ENCODE measurements around the gene RBM47.
"Not testable (repeated sequence)": the region's sequence is repeated elsewhere in the genome, so short reads cannot be mapped to it uniquely, and the experiment has no call there.

Gene RBM47

GRCh38 chr4:40526741-40527140 is 102.9 kb downstream of the RBM47 start:
- DNase-seq (ENCODE audit: low spot score): no peak

GRCh38 chr4:40525752-40526598 is 103.7 kb downstream of the RBM47 start:
- DNase-seq (ENCODE audit: low spot score): no peak

DNA sequence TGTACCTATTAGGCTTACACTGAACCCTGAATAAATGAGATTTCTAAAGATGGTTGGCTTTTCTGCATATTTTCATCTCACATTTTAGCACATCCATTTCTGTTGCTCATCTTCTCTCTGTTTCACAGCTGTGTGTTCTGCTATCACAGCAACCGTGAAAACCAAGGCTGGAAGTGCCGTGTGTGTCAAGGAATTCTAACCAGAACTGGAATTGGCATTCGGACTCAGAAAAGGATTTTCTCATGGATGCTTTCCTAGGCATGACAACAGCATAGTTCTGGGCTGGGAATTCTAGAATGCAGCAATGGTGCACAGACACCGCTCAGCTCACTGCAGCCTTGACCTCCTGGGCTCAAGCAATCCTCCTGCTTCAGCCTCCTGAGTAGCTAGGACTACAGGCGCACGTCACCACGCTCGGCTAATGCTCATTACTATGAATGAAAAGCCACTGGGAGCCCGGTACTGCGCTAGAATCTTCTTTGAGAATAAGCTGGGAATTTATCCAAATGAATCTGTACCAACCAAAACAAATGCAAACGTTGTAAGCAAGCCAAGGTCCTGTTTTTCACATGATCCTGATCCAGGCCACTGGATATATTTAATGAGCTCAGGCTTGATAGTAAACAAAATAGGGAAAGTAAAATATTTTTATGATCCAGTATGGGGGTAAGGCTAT is 105.2 kb downstream of the RBM47 start:
- DNase-seq (ENCODE audit: low spot score): no peak

GRCh38 chr4:40523581-40523980 is 106.1 kb downstream of the RBM47 start:
- DNase-seq (ENCODE audit: low spot score): no peak

DNA sequence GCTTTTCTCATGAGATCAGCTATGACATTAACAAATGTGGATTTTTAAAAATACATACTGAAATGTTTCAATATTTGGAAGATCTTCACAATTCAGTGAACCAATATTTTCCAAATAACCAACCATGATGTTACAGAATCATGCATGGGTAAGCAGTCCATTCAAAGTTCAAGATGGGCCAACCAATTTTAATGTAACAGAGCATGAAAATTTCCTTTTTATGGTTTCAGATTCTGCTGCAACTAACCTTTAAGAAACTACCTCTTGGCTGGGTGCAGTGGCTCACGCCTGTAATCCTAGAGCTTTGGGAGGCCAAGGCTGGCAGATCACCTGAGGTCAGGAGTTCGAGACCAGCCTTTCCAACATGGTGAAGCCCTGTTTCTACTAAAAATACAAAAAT is 107.7 kb downstream of the RBM47 start:
- no peak for DNase-seq (ENCODE audit: low spot score)

GRCh38 chr4:40520533-40520932 is 109.1 kb downstream of the RBM47 start:
- no peak for DNase-seq (ENCODE audit: low spot score)

DNA sequence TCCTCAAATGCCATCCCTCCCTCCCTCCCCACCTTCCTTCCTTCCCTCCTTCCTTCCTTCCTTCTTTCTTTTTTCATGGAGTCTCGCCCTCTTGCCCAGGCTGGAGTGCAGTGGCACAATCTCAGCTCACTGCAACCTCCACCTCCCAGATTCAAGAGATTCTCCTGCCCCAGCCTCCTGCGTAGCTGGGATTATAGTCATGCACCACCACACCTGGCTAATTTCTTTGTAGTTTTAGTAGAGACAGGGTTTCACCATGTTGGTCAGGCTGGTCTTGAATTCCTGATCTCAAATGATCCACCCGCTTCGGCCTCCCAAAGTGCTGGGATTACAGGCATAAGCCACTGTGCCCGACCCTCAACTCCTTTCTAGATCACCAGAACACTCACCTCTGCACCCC is 112.6 kb downstream of the RBM47 start:
- DNase-seq (ENCODE audit: low spot score): not testable (repeated sequence)

DNA sequence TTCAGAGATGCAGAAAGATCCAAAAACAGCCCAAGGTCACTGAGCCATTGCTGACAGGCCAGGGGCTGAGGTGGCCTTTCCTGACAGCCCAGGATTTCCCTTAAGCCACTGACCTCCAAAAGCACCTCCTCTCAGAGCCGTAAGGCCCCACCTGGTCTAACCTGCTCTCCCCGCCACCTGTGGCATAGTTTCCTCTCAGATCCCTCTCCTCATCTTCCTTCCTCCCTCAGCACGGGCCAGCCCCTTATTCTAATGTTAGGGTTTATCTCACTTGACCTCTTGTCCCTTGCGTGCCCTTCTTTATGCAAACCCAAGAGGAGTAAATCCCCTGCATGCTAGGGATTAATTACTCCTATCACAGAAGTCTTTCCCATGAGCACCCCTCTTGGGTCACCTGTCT is 113.0 kb downstream of the RBM47 start:
- DNase-seq (ENCODE audit: low spot score): no peak

DNA sequence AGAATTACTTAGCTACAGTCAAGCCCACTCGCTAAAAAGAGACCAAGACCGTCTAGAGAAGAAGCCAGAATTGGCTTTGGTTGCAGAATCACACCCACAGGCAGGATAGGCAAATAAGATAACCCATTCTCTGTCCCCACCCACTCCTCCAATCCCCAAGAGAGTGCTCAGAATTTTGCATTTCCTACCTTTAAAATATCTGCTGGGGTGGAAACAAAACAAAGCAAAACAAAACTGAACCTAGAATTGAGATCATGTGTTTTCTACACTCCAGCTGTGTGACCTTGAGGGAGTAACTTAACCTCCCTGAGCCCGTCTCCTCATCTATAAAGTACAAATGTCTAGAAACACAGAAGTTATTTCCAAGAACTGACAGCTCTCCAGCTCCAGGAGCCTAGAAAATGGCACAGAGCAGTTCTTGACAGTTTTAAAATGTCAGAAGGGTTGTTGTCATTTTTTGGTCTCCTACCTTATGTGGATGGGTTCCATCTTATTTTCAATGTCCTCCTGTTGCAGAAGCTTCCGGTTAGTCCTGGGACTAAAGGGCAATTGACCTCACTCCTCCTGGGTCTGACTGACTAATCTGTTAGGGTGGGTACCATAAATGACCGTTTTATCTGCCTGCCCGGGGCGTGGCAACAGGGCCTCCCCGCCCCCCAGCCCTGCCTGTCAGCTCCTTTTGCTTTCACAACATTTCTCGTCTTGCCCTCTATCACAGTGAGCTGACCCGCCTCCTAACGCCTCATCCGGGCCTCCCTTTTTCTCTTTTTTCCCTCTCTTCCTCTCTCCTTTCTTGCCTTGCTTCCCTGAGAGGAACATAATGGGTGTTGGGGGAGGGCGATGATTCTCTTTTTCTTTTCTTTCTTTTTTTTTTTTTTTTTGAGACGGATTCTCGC is 114.0 kb downstream of the RBM47 start:
- no peak for DNase-seq (ENCODE audit: low spot score)

GRCh38 chr4:40515037-40515397 is 114.6 kb downstream of the RBM47 start:
- DNase-seq (ENCODE audit: low spot score): no peak

DNA sequence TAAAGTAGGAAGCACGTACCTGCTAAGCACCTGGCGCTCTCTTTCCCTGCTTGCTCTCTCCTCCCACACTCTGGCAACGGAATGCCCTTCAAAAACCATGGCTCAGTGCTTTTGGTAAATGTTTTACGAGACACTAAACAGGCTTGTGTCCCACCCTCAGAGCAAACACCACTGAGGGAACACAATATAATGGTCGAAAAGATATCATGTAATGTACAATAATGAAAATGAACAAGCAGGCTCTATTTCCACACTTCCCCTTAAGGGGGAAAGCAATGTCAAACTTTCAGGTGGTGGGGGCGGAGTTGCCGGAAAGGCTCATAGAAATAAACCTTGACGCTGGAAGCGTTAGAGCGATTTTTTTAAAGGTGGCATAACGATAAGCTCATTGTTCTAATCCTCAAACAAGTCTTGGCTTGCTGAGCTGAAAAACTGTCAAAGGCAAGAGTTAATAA is 115.1 kb downstream of the RBM47 start:
- DNase-seq (ENCODE audit: low spot score): no peak

DNA sequence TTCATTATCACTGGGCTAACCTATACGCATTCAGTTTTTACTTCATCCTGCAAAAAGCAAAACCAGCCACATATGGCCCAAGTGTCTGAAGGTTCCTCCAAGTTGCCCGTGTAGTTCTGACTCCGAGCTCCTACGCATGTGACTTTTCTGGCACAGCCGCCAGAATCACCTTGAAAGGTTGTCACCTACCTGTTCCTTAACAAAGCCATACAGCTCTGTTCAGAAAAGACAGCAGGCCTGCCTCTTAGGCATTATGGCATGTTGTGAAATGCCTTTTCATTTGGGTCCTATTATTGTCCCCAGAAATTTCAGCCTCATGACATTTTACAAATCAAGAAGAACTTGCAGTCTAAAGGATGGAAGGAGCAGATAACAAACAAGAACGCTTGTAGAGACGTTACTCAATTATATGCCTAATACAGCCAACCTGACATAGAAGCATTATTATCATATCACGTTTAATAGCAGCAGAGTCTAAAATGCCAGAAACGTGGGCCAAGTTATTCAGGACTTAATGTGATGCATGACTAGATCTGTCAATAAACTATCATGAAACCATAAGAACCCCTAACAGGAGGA is 118.5 kb downstream of the RBM47 start:
- no peak for DNase-seq (ENCODE audit: low spot score)

DNA sequence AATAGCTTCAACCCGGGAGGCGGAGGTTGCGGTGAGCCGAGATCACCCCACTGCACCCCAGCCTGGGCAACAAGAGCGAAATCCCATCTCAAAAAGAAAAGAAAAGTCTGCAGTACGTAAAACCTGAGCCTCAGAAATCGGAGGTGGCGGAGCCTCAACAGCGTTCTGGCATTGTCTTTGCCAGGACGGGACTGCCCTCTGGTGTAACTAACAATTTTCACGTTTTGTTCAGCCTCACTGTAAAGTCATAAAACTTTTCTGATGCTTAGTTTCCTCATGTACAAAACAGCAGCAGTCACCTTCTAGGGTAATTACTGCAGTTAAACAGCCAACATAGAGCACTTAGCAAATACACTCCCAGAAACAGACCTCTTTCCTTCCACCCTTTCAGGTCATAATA is 121.7 kb downstream of the RBM47 start:
- DNase-seq (ENCODE audit: low spot score): no peak

- no peak for DNase-seq (ENCODE audit: low spot score)
These were observed 123.2 kb downstream of the RBM47 start for GRCh38 chr4:40506492-40506891.

- DNase-seq (ENCODE audit: low spot score): no peak
These were observed 123.6 kb downstream of the RBM47 start for GRCh38 chr4:40506066-40506465.

DNA sequence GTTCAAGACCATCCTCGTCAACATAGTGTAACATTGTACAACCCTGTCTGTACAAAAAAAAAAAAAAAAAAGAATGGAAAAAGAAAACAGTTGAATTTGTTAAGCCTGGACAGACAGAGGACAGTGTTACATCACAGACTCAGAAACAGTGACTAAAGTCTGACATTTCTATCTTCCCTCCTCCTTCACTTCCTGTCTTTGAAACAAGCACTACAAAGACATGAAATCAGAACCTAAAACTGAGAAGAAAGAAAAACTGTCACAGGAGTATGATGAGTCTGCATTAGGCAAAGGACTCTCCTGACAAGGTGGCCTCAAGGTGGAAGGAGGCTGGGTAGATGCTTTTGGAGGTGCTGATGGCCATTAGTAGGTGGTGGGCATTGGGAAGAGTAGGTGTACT is 126.7 kb downstream of the RBM47 start:
- no peak for DNase-seq (ENCODE audit: low spot score)

DNA sequence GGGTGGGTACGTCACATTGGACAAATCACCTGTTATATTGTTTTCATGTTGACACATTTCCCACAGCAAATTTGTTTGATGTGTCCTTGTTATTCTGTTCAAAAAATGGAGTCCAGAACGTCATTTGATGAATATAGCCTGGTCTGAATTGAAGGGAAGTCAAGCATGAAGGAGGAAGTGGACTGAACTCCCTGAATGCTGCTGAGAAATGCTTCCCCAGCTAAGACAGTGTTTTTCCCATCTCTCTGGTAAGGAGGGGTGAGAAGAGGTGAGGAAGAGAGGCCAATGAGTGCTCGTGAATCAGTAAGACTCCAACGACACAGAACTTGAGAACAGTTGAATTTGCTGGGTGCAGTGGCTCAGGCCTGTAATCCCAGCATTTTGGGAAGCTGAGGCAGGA is 127.4 kb downstream of the RBM47 start:
- DNase-seq (ENCODE audit: low spot score): no peak

- DNase-seq (ENCODE audit: low spot score): no peak
These were observed 128.9 kb downstream of the RBM47 start for GRCh38 chr4:40500781-40501180.

DNA sequence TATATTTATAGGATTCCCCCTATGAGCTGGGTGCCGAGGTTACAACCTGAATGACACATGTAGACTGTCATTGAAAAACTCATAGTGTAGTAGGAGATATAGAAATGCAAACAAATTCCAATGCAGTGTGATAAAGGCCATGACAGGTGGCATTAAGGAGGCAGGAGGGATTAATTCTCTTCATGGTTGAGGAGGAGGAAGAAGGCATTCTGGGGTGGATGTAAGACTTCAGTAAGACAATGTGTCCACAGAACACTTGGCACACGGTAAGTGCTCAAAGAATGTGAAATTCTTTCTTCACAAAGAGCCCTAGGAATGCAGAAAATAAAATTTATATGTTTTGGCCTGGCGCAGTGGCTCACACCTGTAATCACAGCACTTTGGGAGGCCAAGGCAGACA is 136.5 kb downstream of the RBM47 start:
- no peak for DNase-seq (ENCODE audit: low spot score)

DNA sequence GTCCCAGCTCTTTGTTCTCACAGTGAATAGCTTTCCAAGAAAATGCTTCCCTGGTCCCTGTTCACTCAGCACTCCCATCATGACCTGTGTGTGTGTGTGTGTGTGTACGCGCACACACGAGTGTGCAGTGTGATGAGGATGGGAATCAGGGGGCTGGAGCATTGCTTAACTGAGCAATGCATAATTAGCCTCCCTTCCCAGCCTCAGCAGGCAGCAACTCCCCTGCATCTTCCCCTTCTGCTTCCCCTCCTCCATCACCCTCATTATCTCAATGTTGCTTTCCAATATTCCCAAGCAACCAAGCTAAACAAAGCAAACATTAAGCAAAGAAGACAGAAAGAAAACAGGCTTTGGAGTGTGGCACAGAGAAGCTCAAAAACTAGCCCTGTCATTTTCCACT is 137.0 kb downstream of the RBM47 start:
- DNase-seq (ENCODE audit: low spot score): no peak

- no peak for DNase-seq (ENCODE audit: low spot score)
These were observed 139.2 kb downstream of the RBM47 start for GRCh38 chr4:40490481-40490880.

GRCh38 chr4:40489961-40490360 is 139.7 kb downstream of the RBM47 start:
- DNase-seq (ENCODE audit: low spot score): no peak

Measured in hematopoietic multipotent progenitor cell treated with erythropoietin and hydrocortisone succinate and interleukin-3 and kit ligand, for 15 days (in vitro differentiated cells).